Measurements from ENCODE around the gene OTUB1.
A peak's percentile ranks its signal among the peaks of the same experiment; 100 is the strongest.
"Not testable (repeated sequence)": the region's sequence is repeated elsewhere in the genome, so short reads cannot be mapped to it uniquely, and the experiment has no call there.

OTUB1 gene, protein sequence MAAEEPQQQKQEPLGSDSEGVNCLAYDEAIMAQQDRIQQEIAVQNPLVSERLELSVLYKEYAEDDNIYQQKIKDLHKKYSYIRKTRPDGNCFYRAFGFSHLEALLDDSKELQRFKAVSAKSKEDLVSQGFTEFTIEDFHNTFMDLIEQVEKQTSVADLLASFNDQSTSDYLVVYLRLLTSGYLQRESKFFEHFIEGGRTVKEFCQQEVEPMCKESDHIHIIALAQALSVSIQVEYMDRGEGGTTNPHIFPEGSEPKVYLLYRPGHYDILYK

DNA sequence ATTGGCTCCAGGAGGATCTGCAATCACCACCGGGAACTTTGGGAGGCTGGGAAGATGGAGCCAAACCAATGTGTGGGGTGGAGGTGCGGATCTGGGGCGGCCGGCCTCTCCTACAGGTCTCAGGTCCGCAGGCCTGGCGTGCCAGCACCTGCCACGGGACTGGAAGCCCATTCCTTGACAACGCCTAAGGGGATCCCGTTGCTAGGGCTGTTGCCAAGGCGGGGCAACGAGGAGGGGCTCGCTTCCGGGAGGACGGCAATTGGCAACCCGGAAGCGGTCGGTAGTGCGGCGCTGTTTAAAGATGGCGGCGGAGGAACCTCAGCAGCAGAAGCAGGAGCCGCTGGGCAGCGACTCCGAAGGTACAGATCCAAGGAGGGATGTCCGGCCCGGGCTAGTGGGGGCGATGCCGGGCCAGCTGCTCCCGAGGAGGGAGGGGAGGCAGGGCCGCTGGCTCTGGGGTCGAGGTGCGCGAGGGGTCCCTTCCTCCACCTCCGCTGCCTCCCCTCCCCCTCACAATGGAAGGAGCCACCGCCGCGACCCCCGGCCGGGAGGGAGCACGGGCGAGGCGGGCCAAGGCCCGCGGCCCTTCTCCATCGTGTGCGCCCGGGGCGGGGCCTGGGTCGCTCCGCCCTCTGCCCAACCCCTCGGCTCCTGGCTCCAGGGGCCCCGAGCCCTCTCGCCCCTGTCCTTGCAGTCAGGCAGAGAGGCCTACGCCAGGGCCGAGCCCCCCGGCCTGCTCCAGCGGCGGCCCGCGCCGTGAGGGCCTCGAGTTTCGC, at the start of gene OTUB1:
Gene OTUB1, plus strand, starts transcription at position 283 of the 776 bp plus-strand sequence. Its CDS starts 19 bp downstream, at position 302.
- DNase-seq = peak; percentile 89

DNA sequence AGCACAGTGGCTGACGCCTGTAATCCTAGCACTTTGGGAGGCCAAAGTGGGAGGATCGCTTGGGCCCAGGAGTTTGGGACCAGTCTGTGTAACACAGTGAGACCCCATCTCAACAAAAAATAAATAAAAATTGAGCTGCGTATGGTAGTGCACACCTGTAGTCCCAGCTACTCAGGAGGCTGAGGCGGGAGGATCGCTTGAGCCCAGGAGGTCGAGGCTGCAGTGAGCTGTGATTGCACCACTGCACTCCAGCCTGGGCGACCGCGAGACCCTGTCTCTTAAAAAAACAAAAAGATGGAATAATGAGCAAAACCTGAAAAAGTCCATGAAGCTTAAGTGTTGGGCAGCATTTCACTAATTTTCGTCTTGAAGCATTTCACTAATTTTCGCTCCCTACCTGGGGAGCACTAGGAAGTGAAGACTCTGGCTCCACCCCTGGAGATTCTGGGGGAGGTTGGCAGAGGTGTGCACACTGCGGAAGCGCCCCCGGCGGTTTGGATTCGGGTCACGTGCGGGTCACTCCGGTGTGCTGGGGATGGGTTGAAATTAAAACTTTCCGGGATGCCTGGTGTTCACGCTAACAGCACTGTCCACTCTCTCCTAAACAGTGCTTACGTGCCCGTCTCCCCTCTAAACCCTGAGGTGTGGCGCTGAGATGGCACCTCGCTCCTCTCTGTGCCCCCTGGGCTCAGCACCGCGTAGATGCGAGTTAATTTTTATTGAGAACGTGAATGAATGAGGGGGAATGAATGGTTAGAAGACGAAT, 48.3 kb upstream of the OTUB1 start:
- peak; percentile 20 for DNase-seq

DNA sequence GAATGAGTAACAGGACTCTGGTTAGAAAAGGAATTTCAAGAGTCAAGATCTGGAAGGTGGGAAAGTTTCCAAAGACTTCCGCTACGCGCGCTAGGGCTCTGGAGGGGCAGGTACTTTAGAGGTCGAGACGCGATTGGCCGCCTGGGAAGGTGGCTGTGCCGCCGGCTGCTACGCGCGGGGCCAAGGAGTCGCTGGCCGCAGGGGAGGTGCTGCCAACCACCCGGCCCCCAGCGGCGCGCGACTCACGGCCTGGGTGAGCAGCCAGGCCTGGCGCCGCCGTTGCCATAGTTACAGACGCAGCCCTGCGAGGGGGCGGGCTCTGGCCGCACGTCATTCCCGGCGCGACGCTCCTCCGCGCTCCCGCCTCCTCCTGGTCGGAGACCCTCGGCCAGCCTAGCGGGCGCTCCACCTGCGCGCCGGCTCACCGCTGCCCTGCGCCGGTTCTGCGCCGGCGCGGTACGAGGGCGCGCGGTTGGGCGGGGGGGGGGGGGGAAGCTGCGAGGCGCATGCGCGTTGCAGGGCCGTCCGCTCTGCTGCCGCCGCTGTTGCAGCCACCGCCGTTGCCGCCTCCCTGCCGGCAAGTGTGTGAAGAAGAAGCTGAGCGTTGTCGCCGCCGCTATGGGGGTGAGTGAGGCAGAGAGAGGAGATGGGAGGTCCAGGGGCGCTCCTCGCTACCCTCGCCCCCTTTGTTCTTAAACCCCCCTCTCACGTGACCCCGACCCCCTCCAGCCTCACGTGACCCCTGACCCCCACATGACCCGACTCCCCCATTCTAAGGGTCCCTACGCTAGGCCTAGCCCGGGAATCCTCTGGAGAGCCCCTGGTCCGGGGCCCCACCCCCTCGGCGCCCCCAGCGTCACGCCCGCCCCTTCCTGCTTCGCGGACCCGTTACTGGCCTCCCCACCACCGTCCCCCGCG, 47.5 kb upstream of the OTUB1 start, which contains the start of gene NAA40:
Gene NAA40, plus strand, starts transcription at position 524 of the 918 bp plus-strand sequence. Its CDS starts 95 bp downstream, at position 619.
- DNase-seq = peak; percentile 90

DNA sequence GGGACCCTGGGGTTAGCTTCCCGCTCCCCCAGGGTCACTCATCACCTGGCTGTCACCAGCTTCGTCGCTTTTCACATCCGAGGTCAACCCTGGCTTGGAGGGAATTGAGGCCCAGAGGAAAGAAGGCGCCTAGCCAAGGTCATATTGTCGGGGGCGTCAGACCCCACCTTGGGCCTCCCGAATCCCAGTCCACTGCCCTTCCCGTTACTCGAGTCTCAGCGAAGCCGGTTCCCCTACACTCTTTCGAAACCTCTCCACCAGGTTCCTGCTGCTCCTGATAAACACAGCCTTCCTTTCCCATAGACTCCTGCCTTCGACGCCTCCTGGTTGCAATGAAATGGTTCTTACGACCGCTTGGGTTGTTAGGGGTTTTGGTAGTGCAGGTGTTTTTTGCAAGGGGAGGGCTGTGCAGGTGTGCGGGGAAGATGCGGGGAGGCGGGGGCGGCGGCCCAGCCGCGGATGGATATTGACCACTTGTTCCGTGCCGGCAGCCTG, 46.8 kb upstream of the OTUB1 start:
- no peak for DNase-seq

DNA sequence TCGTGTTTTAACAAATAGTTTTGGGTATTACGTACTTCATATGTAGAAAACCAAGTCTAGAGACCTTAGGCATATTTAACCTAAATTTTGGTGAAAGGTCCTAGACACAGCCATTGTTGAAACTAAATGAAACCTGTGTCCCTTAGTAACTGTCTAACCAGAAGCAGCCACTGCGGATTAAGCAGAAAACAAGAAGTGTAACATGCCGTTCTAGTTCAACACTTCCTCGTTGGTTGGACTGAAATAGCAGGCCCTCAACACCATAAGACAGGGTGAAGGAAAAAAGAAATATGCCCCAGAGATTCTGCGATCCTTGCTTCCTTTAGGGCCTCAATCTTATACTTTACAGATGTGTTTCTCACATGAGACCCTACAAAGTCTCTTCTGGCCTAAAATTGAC, 45.5 kb upstream of the OTUB1 start:
- DNase-seq = no peak

DNA sequence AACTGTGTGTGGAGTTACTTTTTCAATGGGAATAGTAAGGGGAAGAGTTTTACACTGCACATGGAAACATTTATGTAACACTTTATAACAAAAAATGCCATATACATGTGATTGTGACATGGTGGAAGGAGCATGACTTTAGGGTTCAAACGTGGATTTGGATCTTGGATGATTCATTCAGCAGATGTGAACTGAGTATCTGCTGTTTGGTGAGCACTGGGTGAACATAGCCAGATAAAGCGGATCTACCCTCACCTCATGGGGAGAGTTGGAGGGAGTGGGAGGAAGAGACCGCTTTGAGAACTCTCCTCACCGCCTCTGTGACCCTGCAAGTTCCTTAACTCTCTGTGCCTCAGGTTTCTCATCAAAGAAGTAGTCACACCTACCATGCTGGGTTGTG, 44.3 kb upstream of the OTUB1 start:
- no peak for DNase-seq

DNA sequence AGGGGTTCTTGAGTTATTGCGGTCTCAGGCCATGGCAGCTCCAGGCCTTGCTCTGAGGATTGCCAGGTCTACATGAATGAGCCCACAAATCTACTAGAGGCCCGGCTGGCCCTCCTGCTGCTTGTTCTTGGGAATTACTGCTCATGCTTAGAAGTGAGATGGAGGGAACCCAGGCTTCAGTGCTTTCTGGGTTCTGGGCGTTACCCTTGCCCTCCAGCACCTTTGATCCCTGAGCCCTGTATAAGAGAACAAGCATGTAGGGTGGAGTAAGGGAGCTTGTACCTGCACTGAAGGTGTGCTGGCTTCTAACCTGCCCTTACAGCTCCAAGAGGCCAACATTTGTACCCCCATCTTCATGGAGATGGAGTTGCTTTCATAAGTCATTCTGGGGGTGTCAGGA, 43.4 kb upstream of the OTUB1 start:
- no peak for DNase-seq

DNA sequence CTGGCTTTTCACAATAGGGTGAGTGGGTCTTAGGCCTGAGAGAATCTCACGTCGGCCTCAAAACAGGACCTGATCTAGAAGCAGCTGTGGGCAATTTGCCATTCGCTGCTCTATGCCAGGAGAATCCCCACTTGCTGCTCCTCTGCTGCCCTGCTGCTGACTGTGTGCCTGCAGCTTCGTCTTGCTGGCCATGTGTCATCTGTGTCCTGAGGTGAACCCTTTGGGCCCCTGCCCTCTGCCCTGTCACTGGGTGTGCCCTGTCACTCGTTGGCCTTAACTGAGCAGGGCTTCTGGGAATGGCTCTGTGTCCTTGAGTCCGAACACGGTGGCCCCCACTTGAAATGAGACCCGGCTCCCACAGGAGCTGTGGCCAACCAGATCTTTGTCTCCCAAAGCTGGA, 41.3 kb upstream of the OTUB1 start:
- no peak for DNase-seq

DNA sequence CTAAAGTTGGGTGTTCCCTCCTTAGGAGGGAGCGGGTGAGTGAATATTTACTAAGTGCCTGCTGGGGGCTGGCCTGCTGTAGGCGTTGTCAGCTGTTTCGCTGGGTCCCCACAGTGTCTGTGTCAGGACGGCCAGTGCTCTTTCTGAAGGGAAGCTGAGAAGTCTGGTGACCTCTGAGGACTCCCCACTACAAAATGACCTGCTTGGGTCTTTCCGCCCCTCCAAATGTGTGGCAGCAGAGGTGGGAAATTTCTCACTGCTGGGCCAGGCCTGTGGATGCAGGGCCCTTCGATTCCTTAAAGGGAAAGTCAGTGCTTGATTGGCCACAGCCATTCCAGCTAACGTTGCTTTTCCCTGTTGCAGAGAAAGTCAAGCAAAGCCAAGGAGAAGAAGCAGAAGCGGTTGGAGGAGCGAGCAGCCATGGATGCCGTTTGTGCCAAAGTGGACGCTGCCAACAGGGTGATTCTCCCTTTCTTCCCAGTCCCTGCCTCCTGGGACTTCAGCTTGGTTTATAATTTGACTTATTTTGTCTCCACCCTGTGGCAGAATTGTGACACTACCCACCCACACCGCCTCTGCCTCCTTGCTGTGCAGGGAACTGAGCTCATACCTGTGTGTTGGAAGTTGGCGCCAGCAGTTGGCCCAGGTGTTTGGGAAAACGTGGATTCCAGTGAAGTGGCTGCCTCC, 40.6 kb upstream of the OTUB1 start:
- DNase-seq = peak; percentile 55

DNA sequence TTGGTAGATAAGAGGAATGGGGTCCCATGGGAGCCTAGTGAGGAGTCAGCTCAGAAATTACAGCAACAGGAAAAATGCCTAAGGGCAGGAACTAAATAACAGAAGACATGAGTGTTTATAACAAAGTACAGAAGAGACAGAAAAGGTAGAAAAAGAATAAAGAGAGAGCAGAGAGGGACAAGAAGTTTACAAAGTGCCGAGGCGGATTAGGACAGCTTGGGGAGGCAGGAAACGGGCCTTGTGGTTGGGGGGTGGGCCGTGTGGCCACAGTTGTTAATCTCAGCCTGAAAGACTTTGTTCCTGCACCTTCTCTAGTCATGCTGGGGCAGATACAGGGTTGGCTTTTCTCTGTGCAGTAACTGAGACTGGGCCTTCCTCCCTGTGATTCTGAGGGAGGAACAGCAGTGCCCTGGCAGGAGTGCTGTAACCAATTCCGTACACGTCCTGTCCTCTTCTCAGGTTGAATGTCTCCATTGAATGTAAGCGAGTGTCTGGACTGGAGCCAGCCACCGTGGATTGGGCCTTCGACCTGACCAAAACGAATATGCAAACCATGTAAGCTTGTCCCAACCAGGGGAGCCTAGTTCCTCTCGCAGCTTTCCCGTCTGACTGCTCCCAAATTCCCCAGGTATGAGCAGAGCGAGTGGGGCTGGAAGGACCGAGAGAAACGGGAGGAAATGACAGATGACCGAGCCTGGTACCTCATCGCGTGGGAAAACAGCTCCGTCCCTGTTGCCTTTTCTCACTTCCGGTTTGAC, 34.3 kb upstream of the OTUB1 start:
- no peak for DNase-seq

DNA sequence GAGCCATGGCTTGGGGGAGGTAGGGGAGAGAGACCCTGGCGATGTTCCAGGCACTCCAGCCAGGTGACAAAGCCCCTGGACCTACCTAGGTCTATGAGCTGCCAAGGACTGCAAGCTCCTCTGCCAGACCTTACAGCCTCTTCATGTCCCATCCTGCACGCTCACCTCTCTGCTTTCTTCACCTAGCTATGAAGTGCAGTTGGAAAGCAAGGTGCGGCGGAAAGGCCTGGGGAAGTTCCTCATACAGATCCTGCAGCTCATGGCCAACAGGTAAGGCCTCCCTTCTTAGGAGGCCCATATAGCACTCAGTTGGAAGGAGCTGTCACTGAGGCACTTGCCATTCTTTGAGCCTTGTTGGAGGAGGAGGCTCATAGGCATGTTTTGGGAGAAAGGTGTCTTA, 33.7 kb upstream of the OTUB1 start:
- DNase-seq = no peak

DNA sequence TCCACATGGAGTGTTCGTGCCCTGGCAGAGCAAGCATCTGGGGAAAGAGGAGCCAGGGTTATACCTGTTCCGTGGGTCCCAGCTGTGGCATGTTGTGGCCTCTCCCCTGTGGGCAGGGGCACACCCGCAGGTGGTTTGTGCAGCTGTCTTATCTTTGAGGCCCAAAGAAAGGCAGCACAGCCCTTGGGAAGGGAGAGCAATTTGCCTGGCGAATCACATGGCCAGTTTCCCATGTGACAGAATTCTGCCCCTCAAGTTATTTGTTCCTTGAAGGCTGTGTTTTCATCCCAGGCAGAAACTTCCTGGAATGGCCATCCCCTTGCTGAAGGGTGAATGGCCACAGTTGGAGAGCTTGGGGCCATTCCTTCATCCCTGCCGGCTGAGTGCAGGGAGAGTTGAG, 28.2 kb upstream of the OTUB1 start:
- DNase-seq = no peak

DNA sequence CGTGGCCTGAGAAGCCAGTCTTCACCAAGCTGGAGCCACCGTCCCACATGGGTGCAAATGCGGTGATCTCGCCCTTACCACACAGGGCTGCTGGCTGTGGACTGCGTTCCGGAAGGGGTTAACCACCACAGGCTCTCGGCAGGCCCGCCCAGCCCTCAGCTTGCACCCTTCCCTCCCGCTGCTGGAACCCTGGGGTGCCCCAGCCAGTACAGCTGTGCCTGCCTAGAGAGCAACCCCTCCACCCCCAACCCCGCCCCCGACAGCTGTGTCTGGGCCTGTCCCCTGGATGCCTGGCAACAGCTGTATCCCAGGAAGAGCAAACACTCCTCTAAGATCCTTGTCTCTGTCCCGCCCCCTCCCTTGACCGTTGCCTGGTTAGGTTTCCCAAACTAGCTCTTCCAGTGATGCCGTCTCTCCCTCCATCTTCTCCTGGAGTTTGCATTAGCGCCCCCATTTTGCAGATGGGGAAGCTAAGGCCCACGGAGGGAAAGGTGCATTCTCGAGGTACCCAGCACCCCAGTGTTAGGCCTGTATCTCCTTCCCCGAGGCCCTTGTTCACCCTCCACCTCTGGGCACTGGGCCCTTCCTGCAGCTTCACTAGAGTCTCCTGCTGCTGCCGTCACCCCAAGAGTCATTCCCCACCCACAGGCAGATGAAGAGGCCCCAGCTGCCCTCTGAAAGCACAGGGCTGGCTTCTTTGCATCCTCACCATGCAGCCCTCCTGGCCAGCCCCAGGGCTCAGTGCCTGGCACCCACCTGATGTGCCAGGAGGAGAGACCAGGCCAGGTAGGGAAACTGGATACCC, 24.4 kb upstream of the OTUB1 start:
- no peak for DNase-seq

DNA sequence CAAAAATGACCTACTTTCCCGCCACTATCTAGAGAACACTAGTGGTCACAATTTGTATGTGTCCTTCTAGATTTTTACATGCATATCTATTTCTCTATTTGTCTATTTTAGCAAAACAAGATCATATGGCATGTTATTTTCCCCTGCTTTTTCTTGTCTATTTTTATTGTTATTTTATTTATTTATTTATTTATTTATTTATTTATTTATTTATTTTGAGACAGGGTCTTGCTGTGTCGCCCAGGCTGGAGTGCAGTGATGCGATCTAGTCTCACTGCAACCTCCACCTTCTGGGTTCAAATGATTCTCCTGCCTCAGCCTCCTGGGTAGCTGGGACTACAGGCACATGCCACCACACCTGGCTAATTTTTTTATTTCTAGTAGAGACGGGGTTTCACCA, 22.3 kb upstream of the OTUB1 start:
- not testable (repeated sequence) for DNase-seq

DNA sequence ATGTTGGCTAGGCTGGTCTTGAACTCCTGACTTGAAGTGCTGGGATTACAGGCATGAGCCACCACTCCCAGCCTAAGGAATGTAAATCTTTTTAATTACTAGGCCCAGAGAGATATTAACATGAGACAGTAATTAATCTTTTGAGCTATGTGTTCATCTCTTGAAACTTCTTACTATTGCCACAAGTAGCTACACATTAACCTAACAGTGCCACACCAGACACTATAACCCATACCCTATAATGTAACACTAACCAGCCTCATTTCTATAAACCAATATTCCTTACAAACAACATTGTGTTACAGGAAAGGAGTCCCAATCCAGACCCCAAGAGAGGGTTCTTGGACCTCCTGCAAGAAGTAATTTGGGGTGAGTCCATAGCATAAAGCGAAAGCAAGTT, 19.8 kb upstream of the OTUB1 start:
- DNase-seq = no peak

DNA sequence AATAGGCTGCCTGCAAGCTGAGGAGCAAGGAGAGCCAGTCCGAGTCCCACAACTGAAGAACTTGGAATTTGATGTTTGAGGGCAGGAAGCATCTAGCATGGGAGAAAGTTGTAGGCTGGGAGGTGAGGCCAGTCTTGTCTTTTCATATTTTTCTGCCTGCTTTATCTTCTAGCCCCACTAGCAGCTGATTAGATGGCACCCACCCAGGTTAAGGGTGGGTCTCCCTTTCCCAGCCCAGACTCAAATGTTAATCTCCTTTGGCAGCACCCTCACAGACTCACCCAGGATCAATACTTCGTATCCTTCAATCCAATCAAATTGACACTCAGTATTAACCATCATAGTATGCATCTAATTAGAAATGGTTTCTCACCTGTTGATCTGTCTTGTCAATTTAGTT, 16.8 kb upstream of the OTUB1 start:
- no peak for DNase-seq

DNA sequence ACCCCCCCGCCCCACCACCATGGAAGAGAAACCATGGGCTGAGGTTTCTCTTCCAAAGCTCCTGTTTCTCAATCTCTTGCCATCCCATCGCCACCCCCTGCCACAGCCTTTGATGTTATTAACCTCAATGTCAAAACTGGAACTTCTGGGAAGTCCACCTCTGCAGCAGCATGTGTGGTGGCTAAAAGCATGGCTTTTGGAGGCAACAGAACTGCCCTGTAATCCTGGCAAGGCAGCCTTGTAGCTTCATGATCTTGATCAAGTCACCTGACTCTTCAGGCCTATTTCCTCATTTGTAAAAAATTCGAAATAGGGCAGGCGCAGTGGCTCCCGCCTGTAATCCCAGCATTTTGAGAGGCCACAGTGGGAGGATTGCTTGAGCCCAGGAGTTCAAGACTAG, 15.3 kb upstream of the OTUB1 start:
- DNase-seq = no peak

DNA sequence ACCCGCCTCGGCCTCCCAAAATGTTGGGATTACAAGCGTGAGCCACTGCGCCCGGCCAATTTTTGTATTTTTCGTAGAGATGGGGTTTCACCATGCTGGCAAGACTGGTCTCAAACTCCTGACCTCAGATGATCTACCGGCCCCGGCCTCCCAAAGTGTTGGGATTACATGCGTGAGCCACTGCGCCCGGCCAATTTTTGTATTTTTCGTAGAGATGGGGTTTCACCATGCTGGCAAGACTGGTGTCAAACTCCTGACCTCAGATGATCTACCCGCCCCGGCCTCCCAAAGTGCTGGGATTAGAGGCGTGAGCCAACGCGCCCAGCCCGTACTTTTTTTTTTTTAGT, 12.4 kb upstream of the OTUB1 start:
- not testable (repeated sequence) for DNase-seq

DNA sequence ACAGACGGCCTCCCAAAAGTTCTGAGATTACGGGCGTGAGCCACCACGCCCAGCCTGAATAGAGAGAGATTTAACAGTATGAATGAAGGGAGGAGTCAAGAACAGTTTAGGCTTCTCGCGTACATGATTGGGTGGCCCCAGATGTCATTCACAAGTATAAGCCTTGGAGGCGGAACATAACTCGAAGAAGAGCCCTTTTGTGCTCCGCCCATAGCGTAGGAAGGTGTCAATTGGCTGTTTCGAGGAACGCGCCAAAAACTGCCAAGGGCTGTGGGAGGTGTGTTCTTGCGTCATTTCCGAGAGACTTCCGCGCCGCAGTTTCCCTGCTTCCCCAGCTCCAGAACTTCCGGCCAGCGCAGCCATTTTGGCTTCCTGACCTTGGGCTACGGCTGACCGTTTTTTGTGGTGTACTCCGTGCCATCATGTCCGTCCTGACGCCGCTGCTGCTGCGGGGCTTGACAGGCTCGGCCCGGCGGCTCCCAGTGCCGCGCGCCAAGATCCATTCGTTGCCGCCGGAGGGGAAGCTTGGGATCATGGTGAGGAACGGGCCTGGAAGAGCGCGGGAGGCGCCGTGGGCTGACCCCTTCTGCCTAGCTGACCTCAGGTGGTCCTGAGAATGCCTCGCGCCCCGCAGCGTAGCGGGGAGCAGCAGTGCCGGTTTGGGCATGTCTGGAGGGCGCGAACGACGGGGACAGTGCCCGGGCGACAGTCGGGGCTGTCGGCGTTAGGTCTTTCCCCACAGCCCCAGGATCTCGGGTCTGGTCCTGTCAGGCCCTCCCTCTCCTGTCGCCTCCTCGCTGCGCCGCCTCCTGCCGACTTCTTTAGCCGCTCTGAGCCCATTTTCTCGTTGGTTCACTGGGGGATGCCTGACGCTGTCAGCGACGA, 11.7 kb upstream of the OTUB1 start, which contains the start of gene COX8A:
Gene COX8A, plus strand, starts transcription at position 362 of the 885 bp plus-strand sequence. Its CDS starts 61 bp downstream, at position 423.
- peak; percentile 89 for DNase-seq
